ENCODE data around the gene SH3PXD2A.

The SH3PXD2A gene

GRCh38 chr10:103641326-103641725 lies 214.1 kb downstream of the SH3PXD2A start:
- TF ChIP-seq CTCF (IDR thresholded peaks at IDR 0.05), result no peak
- Histone ChIP-seq H3K27ac (peak overlapping the region in 1 of 2 donors; percentile 41), H3K4me3 (no peak overlapping the region)
- no peak for DNase-seq (ENCODE audit: low spot score)

- no peak for DNase-seq (ENCODE audit: low spot score)
- Histone ChIP-seq H3K4me3 (no peak overlapping the region), H3K27ac (peak overlapping the region in 1 of 2 donors; percentile 41)
- TF ChIP-seq CTCF (IDR thresholded peaks at IDR 0.05), result no peak
Measured at GRCh38 chr10:103640436-103641181, 214.8 kb downstream of the SH3PXD2A start.

- Histone ChIP-seq H3K27ac (peak overlapping the region; percentile 87 to 92), H3K4me3 (no peak overlapping the region)
- DNase-seq (ENCODE audit: low spot score), result no peak
- no peak for TF ChIP-seq CTCF (IDR thresholded peaks at IDR 0.05)
Measured at GRCh38 chr10:103638948-103639347, 216.4 kb downstream of the SH3PXD2A start.

GRCh38 chr10:103637927-103638557 lies 217.3 kb downstream of the SH3PXD2A start:
- DNase-seq (ENCODE audit: low spot score), result peak; percentile 98
- H3K27ac ChIP-seq, result peak overlapping the region; percentile 87 to 92
- peak overlapping the region; percentile 51 for H3K4me3 ChIP-seq
- TF ChIP-seq CTCF (IDR thresholded peaks at IDR 0.05), result no peak

GRCh38 chr10:103637011-103637410 lies 218.4 kb downstream of the SH3PXD2A start:
- DNase-seq (ENCODE audit: low spot score), result no peak
- peak overlapping the region; percentile 87 to 92 for H3K27ac ChIP-seq
- H3K4me3 ChIP-seq, result peak overlapping the region; percentile 5
- no peak for TF ChIP-seq CTCF (IDR thresholded peaks at IDR 0.05)

GRCh38 chr10:103636492-103636891 lies 218.9 kb downstream of the SH3PXD2A start:
- H3K4me3 ChIP-seq, result peak overlapping the region; percentile 5
- no peak for DNase-seq (ENCODE audit: low spot score)
- no peak for TF ChIP-seq CTCF (IDR thresholded peaks at IDR 0.05)
- peak overlapping the region; percentile 87 to 92 for H3K27ac ChIP-seq

GRCh38 chr10:103635580-103635979 lies 219.8 kb downstream of the SH3PXD2A start:
- Histone ChIP-seq H3K4me3 (no peak overlapping the region), H3K27ac (peak overlapping the region in 1 of 2 donors; percentile 34)
- TF ChIP-seq CTCF (IDR thresholded peaks at IDR 0.05), result no peak
- DNase-seq (ENCODE audit: low spot score), result no peak
